Adrenal gland (tissue), 12 donors: Measurements from ENCODE around the gene AUH. TPM values are rescaled to one million over a fixed set of nuclear protein-coding genes. Genes with fewer than 3 reads are reported as not detected.

Source experiments
- DNase-seq, 7 donors: peaks; one replicate each; pipeline ENCODE4 v3.0.0-alpha.2; 2019 to 2020
- H3K27ac ChIP-seq, 5 donors: fragments of 200-600 bp; sonication (generic) in 4 of 5; 1 replicate in 3 of 5; 2 replicates in 2 of 5; pipeline versions ENCODE4 v1.5.1 to v1.8.0; 2016 to 2020; ENCODE audit warnings: mild to moderate bottlenecking in 1 of 5
- H3K27me3 ChIP-seq: fragments of 200-600 bp; 2 replicates; pipeline ENCODE4 v1.8.0; 2021
- H3K36me3 ChIP-seq, 2 donors: fragments of 200-600 bp; replicated peaks in 1 of 2; 1 replicate in 1 of 2; 2 replicates in 1 of 2; pipeline versions ENCODE4 v1.5.1 to v1.8.0; 2018 to 2022
- H3K4me1 ChIP-seq, 2 donors: fragments of 200-600 bp; replicated peaks in 1 of 2; 1 replicate in 1 of 2; 2 replicates in 1 of 2; pipeline versions ENCODE4 v1.5.1 to v1.8.0; 2018 to 2021
- H3K4me3 ChIP-seq, 4 donors: fragments of 200-600 bp; sonication (generic) in 3 of 4; one replicate each; pipeline ENCODE4 v1.5.1; 2016 to 2018
- H3K9me3 ChIP-seq, 3 donors: fragments of 200-600 bp; sonication (generic) in 1 of 3; replicated peaks in 1 of 3; 1 replicate in 2 of 3; 2 replicates in 1 of 3; pipeline versions ENCODE4 v1.5.1 to v1.8.0; 2016 to 2021
- POLR2A ChIP-seq, 2 donors: fragments of 450-650 bp; IDR thresholded peaks; one replicate each; pipeline ENCODE4 v1.6.1; 2017; ENCODE audit warnings: antibody characterized with exemption in 2 of 2, mild to moderate bottlenecking in 2 of 2, moderate library complexity in 1 of 2
- WGBS, 4 donors: extraction: QIAGEN DNeasy Blood & Tissue Kit in 2 of 4; methylation state at CpG; one replicate each; pipeline versions ENCODE4 v1.1.5 to v1.1.7; 2013 to 2017; 5-methylcytosine and 5-hydroxymethylcytosine counted together
- intact Hi-C, 2 donors: fragments of 100-400 bp; cut with DNase I; formaldehyde crosslinking; loops; one replicate each; pipeline versions ENCODE4 v1.14.1 to v1.15.0; 2022 to 2023
- polyA plus RNA-seq, 3 donors: library from polyadenylated mRNA; stranded (reverse); fragments of 200-250 nt in 2 of 3; fragments of 350-450 nt in 1 of 3; fragmentation: Illumina TruSeq in 1 of 3; extraction: RNeasy Lipid Tissue Mini Kit (QIAGEN cat#74804) in 1 of 3; gene quantifications; one replicate each; pipeline ENCODE4 v1.2.3, GENCODE V29; 2013 to 2014
- total RNA-seq, 9 donors: library from RNA; depleted of rRNA in 4 of 9; stranded (reverse); fragments of >200 nt in 4 of 9; fragments of 120-200 nt in 1 of 9; fragmentation: NEBNext Ultra II Directional in 1 of 9; extraction: Animal tissue kit (Norgen Biotek cat#: 25700) in 1 of 9; gene quantifications; one replicate each; pipeline versions ENCODE4 v1.1.0 to v1.2.4, GENCODE V29; 2013 to 2023
- TF ChIP-seq, protein P1 (sequence below), 6 experiments: fragments of 450-650 bp in 4 of 6; fragments of 200-600 bp in 2 of 6; sonication (generic) in 1 of 6; IDR thresholded peaks; 1 replicate in 5 of 6; 2 replicates in 1 of 6; pipeline versions ENCODE4 v1.5.1 to v1.8.0; 2016 to 2021; ENCODE audit warnings: antibody characterized with exemption in 6 of 6, mild to moderate bottlenecking in 2 of 6, moderate library complexity in 1 of 6
- donor health status: healthy with polysubstance abuse.
- donor health status: Bipolar disorder and iron deficiency.
- donor health status: DM: yes; HTN: yes; CAD: no.
- donor health status: DM: no; HTN: no; CAD: no.
- donor health status: DM: no; HTN: no; CAD: no.
- donor health status: DM: yes; HTN: yes; CAD: no.

The AUH gene
- total and polyA plus RNA-seq, 12 donors = 41.9 to 158 (median 71.7) TPM

DNA sequence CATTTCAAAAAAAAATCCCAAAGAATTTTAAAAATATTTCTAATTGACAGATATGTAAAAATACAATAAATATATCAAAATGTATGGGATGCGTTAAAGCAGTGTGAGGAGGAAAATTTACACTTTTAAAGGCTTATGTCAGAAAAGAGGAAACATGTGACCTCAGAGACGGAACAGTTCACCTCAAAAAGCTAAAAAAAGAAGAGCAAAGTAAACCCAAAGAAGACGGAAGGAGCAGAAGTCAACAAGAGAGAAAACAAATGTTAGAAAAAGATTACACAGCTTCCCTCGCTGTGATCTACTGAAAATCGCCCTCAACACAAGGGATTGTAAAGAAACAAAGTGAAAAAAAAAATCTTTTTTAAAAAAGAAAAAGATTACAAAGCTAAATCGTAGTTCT is 186.9 kb downstream of the AUH start:
- no peaks in the 10 kb centered on the region for H3K27me3 ChIP-seq
- no peak for DNase-seq
- no peak overlapping the region for H3K27ac ChIP-seq
- intact Hi-C loops = no loop called here
- H3K4me1 ChIP-seq = no peaks in the 10 kb centered on the region
- H3K4me3 ChIP-seq = no peak overlapping the region
- peaks cover 0 to 7% (median 0%) of the 10 kb centered on the region in 3 donors for H3K9me3 ChIP-seq
- WGBS, 4 donors = 57 to 75% (median 63%) methylated on average over 6 of the region's 6 CpGs
- H3K36me3 ChIP-seq = no peaks in the 10 kb centered on the region
- TF ChIP-seq, protein P1, sequence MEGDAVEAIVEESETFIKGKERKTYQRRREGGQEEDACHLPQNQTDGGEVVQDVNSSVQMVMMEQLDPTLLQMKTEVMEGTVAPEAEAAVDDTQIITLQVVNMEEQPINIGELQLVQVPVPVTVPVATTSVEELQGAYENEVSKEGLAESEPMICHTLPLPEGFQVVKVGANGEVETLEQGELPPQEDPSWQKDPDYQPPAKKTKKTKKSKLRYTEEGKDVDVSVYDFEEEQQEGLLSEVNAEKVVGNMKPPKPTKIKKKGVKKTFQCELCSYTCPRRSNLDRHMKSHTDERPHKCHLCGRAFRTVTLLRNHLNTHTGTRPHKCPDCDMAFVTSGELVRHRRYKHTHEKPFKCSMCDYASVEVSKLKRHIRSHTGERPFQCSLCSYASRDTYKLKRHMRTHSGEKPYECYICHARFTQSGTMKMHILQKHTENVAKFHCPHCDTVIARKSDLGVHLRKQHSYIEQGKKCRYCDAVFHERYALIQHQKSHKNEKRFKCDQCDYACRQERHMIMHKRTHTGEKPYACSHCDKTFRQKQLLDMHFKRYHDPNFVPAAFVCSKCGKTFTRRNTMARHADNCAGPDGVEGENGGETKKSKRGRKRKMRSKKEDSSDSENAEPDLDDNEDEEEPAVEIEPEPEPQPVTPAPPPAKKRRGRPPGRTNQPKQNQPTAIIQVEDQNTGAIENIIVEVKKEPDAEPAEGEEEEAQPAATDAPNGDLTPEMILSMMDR (IDR thresholded peaks at IDR 0.05) = no peak
- no peak for TF ChIP-seq POLR2A (IDR thresholded peaks at IDR 0.05)

DNA sequence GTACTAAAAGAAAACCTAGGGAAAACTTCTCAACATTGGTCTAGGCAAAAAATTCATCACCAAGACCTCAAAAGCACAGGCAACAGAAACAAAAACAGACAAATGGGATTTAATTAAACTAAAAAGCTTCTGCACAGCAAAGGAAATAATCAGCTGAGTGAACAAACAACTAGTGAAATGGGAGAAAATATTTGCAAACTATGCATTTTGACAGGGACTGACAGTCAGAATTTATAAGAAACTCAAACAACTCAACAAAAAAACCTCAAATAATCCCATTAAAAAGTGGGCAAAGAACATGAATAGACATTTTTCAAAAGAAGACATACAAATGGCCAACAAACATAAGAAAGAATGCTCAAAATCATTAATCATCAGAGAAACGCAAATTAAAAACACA is 189.4 kb downstream of the AUH start:
- Histone ChIP-seq H3K4me3 (no peak overlapping the region), H3K27ac (no peak overlapping the region), H3K4me1 (no peaks in the 10 kb centered on the region), H3K36me3 (no peaks in the 10 kb centered on the region), H3K27me3 (no peaks in the 10 kb centered on the region), H3K9me3 (peaks cover 0 to 7% (median 0%) of the 10 kb centered on the region in 3 donors)
- intact Hi-C loops = no loop called here
- 78 to 94% (median 86%) methylated on average over 1 of the region's 1 CpG for WGBS, 4 donors
- no peak for TF ChIP-seq POLR2A (IDR thresholded peaks at IDR 0.05)
- TF ChIP-seq, protein P1 (IDR thresholded peaks at IDR 0.05) = no peak
- DNase-seq = no peak

DNA sequence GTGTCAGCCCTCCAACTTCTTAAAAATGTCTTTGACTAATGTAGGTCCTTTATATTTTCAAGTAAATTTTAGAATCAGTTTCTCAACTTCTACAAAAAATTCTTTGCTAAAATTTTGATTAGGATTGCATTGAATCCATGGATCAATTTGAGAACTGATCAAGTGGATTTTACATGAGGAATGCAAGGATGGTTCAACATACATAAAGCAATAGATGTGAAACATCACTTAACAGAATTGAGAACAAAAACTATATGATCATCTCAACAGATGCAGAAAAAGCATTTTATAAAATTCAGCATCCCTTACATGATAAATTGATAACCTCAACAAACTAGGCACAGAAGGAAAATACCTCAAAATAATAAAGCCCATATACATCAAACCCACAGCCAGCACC is 190.8 kb downstream of the AUH start:
- TF ChIP-seq, protein P1 (IDR thresholded peaks at IDR 0.05) = no peak
- no peak for TF ChIP-seq POLR2A (IDR thresholded peaks at IDR 0.05)
- H3K36me3 ChIP-seq = no peaks in the 10 kb centered on the region
- intact Hi-C loops = no loop called here
- no peaks in the 10 kb centered on the region for H3K4me1 ChIP-seq
- DNase-seq = no peak
- peaks cover 0 to 7% (median 0%) of the 10 kb centered on the region in 3 donors for H3K9me3 ChIP-seq
- H3K27me3 ChIP-seq = no peaks in the 10 kb centered on the region
- H3K27ac ChIP-seq = no peak overlapping the region
- H3K4me3 ChIP-seq = no peak overlapping the region

DNA sequence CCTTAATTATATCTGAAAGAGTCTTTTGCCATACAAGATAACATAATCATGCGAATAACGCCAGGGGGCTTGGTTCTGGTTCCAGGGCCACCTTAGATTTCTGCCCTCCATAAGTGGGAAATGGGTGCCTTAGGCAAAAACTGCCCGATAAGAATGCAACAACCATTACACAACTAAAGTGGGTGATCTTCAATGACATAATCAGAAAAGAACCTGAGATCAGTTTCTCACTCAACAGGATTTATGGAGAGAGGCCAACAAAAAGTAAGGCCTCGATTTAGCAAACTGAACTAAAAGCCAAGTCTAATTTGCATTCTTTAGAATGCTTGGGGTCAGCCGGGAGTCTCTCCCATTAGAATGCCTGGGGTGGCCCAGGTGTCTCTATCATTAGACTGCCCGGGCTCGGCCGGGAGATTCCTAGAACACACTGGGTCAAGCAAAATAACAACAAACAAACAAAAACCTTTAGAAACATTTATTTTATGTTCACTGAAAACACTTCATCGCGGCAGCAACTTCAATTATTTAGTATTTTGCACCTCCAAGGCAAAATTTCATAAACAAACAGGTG is 194.8 kb downstream of the AUH start:
- TF ChIP-seq POLR2A (IDR thresholded peaks at IDR 0.05) = no peak
- TF ChIP-seq, protein P1 (IDR thresholded peaks at IDR 0.05) = no peak
- Histone ChIP-seq H3K4me1 (peaks cover 0 to 10% of the 10 kb centered on the region in 2 donors), H3K27me3 (no peaks in the 10 kb centered on the region), H3K36me3 (no peaks in the 10 kb centered on the region), H3K27ac (no peak overlapping the region), H3K9me3 (peaks cover 0 to 7% (median 0%) of the 10 kb centered on the region in 3 donors), H3K4me3 (no peak overlapping the region)
- intact Hi-C loops = no loop called here
- DNase-seq = peak in 1 of 7 donors; percentile 14
- 82 to 84% (median 83%) methylated on average over 10 of the region's 10 CpGs for WGBS, 4 donors
